ENCODE data around the gene ZEB2.

Gene ZEB2

DNA sequence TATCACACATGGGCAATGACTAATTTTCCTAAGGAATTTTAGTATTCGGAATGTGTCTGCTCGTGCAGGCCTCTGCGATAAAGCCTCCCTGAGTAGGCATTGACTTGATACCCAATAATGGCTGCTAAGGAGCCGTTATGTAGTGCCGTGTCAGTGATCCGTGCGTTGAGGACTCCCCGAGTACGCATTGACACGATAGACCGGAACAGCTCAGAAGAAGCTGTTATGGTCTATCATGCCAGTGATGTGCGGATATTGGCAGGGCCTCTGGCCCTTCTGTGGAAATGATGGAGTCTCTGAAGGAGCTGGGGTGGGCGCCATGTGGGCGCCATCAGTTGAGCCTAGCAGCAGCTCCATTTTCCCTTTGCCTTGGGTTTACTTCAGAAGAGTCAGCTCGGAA is 29.1 kb downstream of the ZEB2 start:
- Histone ChIP-seq H3K4me2 (no peak overlapping the region), H3K9ac (no peak overlapping the region), H2AFZ (ENCODE audit: low read depth) (no peak overlapping the region), H3K79me2 (ENCODE audit: insufficient read depth, low read depth) (no peaks in the 10 kb centered on the region), H3K4me3 (IDR thresholded peaks at IDR 0.05; ENCODE audit: insufficient read depth, low read depth, low read length) (no peak overlapping the region), H3K27ac (no peak overlapping the region), H3K27me3 (ENCODE audit: insufficient read depth, low read depth) (no peaks in the 10 kb centered on the region), H4K20me1 (ENCODE audit: insufficient read depth) (no peaks in the 10 kb centered on the region), H3K36me3 (ENCODE audit: insufficient read depth) (no peaks in the 10 kb centered on the region), H3K4me1 (ENCODE audit: low read depth, poor library complexity, severe bottlenecking) (no peaks in the 10 kb centered on the region)
- TF ChIP-seq, protein P1, sequence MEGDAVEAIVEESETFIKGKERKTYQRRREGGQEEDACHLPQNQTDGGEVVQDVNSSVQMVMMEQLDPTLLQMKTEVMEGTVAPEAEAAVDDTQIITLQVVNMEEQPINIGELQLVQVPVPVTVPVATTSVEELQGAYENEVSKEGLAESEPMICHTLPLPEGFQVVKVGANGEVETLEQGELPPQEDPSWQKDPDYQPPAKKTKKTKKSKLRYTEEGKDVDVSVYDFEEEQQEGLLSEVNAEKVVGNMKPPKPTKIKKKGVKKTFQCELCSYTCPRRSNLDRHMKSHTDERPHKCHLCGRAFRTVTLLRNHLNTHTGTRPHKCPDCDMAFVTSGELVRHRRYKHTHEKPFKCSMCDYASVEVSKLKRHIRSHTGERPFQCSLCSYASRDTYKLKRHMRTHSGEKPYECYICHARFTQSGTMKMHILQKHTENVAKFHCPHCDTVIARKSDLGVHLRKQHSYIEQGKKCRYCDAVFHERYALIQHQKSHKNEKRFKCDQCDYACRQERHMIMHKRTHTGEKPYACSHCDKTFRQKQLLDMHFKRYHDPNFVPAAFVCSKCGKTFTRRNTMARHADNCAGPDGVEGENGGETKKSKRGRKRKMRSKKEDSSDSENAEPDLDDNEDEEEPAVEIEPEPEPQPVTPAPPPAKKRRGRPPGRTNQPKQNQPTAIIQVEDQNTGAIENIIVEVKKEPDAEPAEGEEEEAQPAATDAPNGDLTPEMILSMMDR (conservative IDR thresholded peaks at IDR 0.05; ENCODE audit: low read depth, low read length), result no peak

DNA sequence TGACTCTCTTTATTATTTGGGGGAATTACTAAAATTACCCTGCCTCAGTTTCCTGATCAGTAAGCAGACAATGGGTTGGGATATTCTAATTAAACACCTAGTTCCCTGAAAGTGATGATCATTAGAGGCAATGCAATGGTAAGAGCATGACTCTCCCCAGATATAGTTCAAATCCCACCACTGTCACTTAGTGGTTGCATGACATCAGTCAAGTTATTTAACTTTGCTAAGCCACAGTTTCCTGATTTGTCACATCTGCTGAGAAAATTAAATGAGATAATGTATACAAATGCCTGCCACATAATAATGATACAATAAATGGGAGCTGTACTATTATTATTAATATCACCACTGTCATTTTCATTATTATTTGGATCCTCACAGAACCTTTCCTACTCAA is 29.9 kb downstream of the ZEB2 start:
- no peaks in the 10 kb centered on the region for H3K79me2 ChIP-seq (ENCODE audit: insufficient read depth, low read depth)
- no peak overlapping the region for H3K4me3 ChIP-seq (IDR thresholded peaks at IDR 0.05; ENCODE audit: insufficient read depth, low read depth, low read length)
- TF ChIP-seq, protein P1 (conservative IDR thresholded peaks at IDR 0.05; ENCODE audit: low read depth, low read length), result no peak
- H3K27ac ChIP-seq, result no peak overlapping the region
- H3K9ac ChIP-seq, result no peak overlapping the region
- H3K27me3 ChIP-seq (ENCODE audit: insufficient read depth, low read depth), result no peaks in the 10 kb centered on the region
- no peak overlapping the region for H3K4me2 ChIP-seq
- H3K4me1 ChIP-seq (ENCODE audit: low read depth, poor library complexity, severe bottlenecking), result no peaks in the 10 kb centered on the region
- H4K20me1 ChIP-seq (ENCODE audit: insufficient read depth), result no peaks in the 10 kb centered on the region
- no peak overlapping the region for H2AFZ ChIP-seq (ENCODE audit: low read depth)
- H3K36me3 ChIP-seq (ENCODE audit: insufficient read depth), result no peaks in the 10 kb centered on the region

DNA sequence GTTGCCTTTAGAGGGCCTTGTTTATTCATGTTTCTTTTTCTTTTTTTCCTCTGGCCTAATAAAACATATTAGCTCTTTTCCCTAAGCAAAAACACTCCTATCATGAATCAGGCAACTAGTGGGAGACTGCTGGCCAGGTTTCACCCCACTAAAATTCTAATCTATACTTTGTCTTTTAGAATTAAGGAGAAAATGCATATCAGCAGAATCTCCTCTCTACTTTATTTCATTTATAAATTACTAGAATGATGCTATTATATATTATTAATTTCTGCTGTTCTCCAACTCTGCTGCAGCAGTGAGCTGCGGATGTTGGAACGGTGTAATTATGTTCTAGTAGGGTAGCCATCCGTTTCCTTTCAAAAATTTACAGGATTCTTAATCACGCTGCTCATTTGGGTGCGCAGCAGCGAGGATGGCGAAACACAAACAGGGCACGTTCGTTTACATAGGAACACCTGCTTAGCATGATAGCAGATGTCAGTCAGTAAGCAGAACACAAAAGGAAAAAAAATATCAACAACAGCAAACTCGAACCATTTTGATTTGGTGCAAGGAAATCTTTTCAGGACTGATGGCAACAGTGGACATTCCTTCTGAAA is 30.5 kb downstream of the ZEB2 start:
- H3K4me1 ChIP-seq (ENCODE audit: low read depth, poor library complexity, severe bottlenecking), result no peaks in the 10 kb centered on the region
- H3K9ac ChIP-seq, result no peak overlapping the region
- H3K79me2 ChIP-seq (ENCODE audit: insufficient read depth, low read depth), result no peaks in the 10 kb centered on the region
- no peak overlapping the region for H3K4me3 ChIP-seq (IDR thresholded peaks at IDR 0.05; ENCODE audit: insufficient read depth, low read depth, low read length)
- no peaks in the 10 kb centered on the region for H3K27me3 ChIP-seq (ENCODE audit: insufficient read depth, low read depth)
- no peak overlapping the region for H3K4me2 ChIP-seq
- H2AFZ ChIP-seq (ENCODE audit: low read depth), result no peak overlapping the region
- H3K27ac ChIP-seq, result no peak overlapping the region
- TF ChIP-seq, protein P1 (conservative IDR thresholded peaks at IDR 0.05; ENCODE audit: low read depth, low read length), result no peak
- no peaks in the 10 kb centered on the region for H3K36me3 ChIP-seq (ENCODE audit: insufficient read depth)
- no peaks in the 10 kb centered on the region for H4K20me1 ChIP-seq (ENCODE audit: insufficient read depth)

DNA sequence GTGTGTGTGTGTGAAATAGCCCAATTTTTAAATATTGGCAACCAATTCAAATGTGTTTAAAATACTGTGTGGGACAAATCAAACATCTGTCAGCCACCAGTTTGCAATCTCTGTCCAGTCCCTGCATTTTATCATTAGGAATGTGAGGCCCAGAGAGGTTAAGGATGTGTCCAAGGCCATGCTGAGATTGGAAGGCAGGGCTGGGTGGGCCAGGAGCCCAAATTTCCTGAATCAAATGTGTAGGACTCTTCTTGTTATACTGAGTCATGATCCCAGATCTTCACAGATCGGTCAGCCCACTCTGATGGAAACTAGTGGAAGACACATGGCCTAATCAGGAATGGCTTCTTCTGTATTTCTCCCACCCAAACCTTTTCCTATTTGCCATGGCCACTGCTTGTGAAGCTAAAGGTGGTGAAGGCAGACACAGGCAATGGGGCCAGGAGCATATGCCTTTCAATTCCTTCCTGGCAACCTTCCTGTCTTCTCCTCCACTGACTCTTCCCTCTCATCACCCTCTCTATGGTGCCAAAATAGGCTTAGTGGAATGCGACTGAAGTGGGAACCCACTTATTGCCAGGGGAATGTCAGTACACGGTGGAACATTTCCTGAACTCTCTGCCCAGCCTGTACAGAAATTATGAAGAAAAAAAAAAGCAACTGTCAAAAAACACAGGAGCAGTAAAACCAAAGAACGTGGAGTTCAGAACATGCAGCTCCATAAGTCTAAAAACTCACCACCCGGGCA is 35.5 kb downstream of the ZEB2 start:
- H4K20me1 ChIP-seq (ENCODE audit: insufficient read depth), result no peaks in the 10 kb centered on the region
- H3K4me3 ChIP-seq (IDR thresholded peaks at IDR 0.05; ENCODE audit: insufficient read depth, low read depth, low read length), result no peak overlapping the region
- H2AFZ ChIP-seq (ENCODE audit: low read depth), result no peak overlapping the region
- no peaks in the 10 kb centered on the region for H3K79me2 ChIP-seq (ENCODE audit: insufficient read depth, low read depth)
- H3K27me3 ChIP-seq (ENCODE audit: insufficient read depth, low read depth), result no peaks in the 10 kb centered on the region
- H3K4me2 ChIP-seq, result no peak overlapping the region
- no peak overlapping the region for H3K27ac ChIP-seq
- no peak overlapping the region for H3K9ac ChIP-seq
- H3K36me3 ChIP-seq (ENCODE audit: insufficient read depth), result no peaks in the 10 kb centered on the region
- TF ChIP-seq, protein P1 (conservative IDR thresholded peaks at IDR 0.05; ENCODE audit: low read depth, low read length), result no peak
- H3K4me1 ChIP-seq (ENCODE audit: low read depth, poor library complexity, severe bottlenecking), result no peaks in the 10 kb centered on the region

Data from KMS-11 (cell line).